ENCODE data around the gene AZGP1. TPM values are rescaled to one million over a fixed set of nuclear protein-coding genes. Genes with fewer than 3 reads are reported as not detected.
"Not testable (repeated sequence)": the region's sequence is repeated elsewhere in the genome, so short reads cannot be mapped to it uniquely, and the experiment has no call there.

Gene AZGP1
- total RNA-seq, 1 experiment from 2014 or later, result 1.6 TPM

- TF ChIP-seq NR1H2 (CRISPR knock-in tag; IDR thresholded peaks at IDR 0.05) (no peak), ZNF121 (CRISPR knock-in tag; IDR thresholded peaks at IDR 0.05) (no peak), KAT7 (CRISPR knock-in tag; IDR thresholded peaks at IDR 0.05; ENCODE audit: borderline replicate concordance) (no peak), TCF7 (CRISPR knock-in tag; IDR thresholded peaks at IDR 0.05; ENCODE audit: low read depth) (no peak), GABPB1 (CRISPR knock-in tag; IDR thresholded peaks at IDR 0.05) (peak; percentile 89), NR3C1 (CRISPR knock-in tag; conservative IDR thresholded peaks at IDR 0.05; ENCODE audit: low read depth) (no peak), CTCF (IDR thresholded peaks at IDR 0.05) (no peak)
- Mint-ChIP-seq H3K4me3 (no peak overlapping the region), H3K9me3 (peaks cover 51% of the 10 kb centered on the region), H3K4me1 (peaks cover 3% of the 10 kb centered on the region; the same call in 1 of the 2 replicates), H3K36me3 (peaks cover 31% of the 10 kb centered on the region), H3K27me3 (ENCODE audit: low read depth) (peaks cover 28% of the 10 kb centered on the region), H3K27ac (no peak overlapping the region)
- no peak for ATAC-seq
- ChIA-PET CTCF (no interaction called here), POLR2A (no interaction called here)
- no peak for DNase-seq (ENCODE audit: low spot score)
Measured at GRCh38 chr7:99953649-99954048, 22.2 kb downstream of the AZGP1 start.

- peaks cover 26% of the 10 kb centered on the region for H3K27me3 Mint-ChIP-seq (ENCODE audit: low read depth)
- POLR2A ChIA-PET; H3K27ac Mint-ChIP-seq; CTCF ChIA-PET; H3K4me1 Mint-ChIP-seq; ATAC-seq; H3K4me3 Mint-ChIP-seq; DNase-seq (ENCODE audit: low spot score): not testable (repeated sequence)
- peaks cover 38% of the 10 kb centered on the region for H3K36me3 Mint-ChIP-seq
- H3K9me3 Mint-ChIP-seq, result peaks cover 58% of the 10 kb centered on the region
Measured at GRCh38 chr7:99952649-99953048, 23.2 kb downstream of the AZGP1 start.

- Mint-ChIP-seq H3K27me3 (ENCODE audit: low read depth) (peaks cover 22% of the 10 kb centered on the region), H3K36me3 (peaks cover 48% of the 10 kb centered on the region), H3K4me1 (peaks cover 17% of the 10 kb centered on the region), H3K9me3 (peaks cover 57% of the 10 kb centered on the region)
- CTCF ChIA-PET, result interaction anchor here (0.6 to 1.4 kb wide), 2 partner anchors 37 to 405 kb away, joined by 3 read pairs; no protein-coding TSS in a partner anchor
- DNase-seq (ENCODE audit: low spot score); H3K27ac Mint-ChIP-seq; ATAC-seq; POLR2A ChIA-PET; H3K4me3 Mint-ChIP-seq: not testable (repeated sequence)
- TF ChIP-seq ZNF121 (CRISPR knock-in tag; IDR thresholded peaks at IDR 0.05), result peak; percentile 76
Measured at GRCh38 chr7:99950819-99951218, 25.0 kb downstream of the AZGP1 start.

- CTCF ChIA-PET, result interaction anchor here (1.4 kb wide), 1 partner anchor 36 kb away, joined by 3 read pairs; no protein-coding TSS in a partner anchor
- TF ChIP-seq FOXP1 (CRISPR knock-in tag; IDR thresholded peaks at IDR 0.05; ENCODE audit: borderline replicate concordance), result no peak
- no peak for TF ChIP-seq TEAD1 (CRISPR knock-in tag; IDR thresholded peaks at IDR 0.05)
- no peak for TF ChIP-seq RELA (CRISPR knock-in tag; IDR thresholded peaks at IDR 0.05; ENCODE audit: borderline replicate concordance)
- TF ChIP-seq EMX1 (CRISPR knock-in tag; IDR thresholded peaks at IDR 0.05), result no peak
- no peak for TF ChIP-seq IRF1 (CRISPR knock-in tag; IDR thresholded peaks at IDR 0.05)
- no peak for TF ChIP-seq JUN (CRISPR knock-in tag; IDR thresholded peaks at IDR 0.05)
- TF ChIP-seq NR1H2 (CRISPR knock-in tag; IDR thresholded peaks at IDR 0.05), result no peak
- TF ChIP-seq ERG (CRISPR knock-in tag; IDR thresholded peaks at IDR 0.05), result no peak
- TF ChIP-seq PRRX2 (CRISPR knock-in tag; IDR thresholded peaks at IDR 0.05), result no peak
- TF ChIP-seq ATF3 (CRISPR knock-in tag; conservative IDR thresholded peaks at IDR 0.05), result no peak
- no peak for TF ChIP-seq ZNF396 (CRISPR knock-in tag; IDR thresholded peaks at IDR 0.05; ENCODE audit: borderline replicate concordance)
- no peak for TF ChIP-seq ZNF317 (CRISPR knock-in tag; IDR thresholded peaks at IDR 0.05; ENCODE audit: borderline replicate concordance, low read depth)
- Mint-ChIP-seq H3K27me3 (ENCODE audit: low read depth) (peaks cover 16% of the 10 kb centered on the region), H3K4me3 (no peak overlapping the region), H3K4me1 (peaks cover 23% of the 10 kb centered on the region), H3K36me3 (peaks cover 48% of the 10 kb centered on the region), H3K9me3 (peaks cover 51% of the 10 kb centered on the region), H3K27ac (no peak overlapping the region)
- POLR2A ChIA-PET, result interaction anchor here (0.5 to 0.6 kb wide), 2 partner anchors 27 to 30 kb away, joined by 3 to 7 read pairs; partner anchors contain the start of gene TRIM4
- no peak for ATAC-seq
- DNase-seq (ENCODE audit: low spot score), result no peak
Measured at GRCh38 chr7:99949645-99950228, 26.1 kb downstream of the AZGP1 start.

All from WTC11 (cell line).